Thyroid gland (tissue), 4 donors: ENCODE measurements around the gene TLR3.

ENCODE experiments used
- POLR2A ChIP-seq, 2 donors: fragments of 450-650 bp; IDR thresholded peaks; one replicate each; pipeline ENCODE4 v1.6.1; 2017; ENCODE audit warnings: antibody characterized with exemption in 2 of 2, mild to moderate bottlenecking in 2 of 2, moderate library complexity in 1 of 2
- TF ChIP-seq, protein P1 (sequence below), 6 experiments: fragments of 200-600 bp in 3 of 6; fragments of 450-650 bp in 3 of 6; sonication (generic) in 3 of 6; IDR thresholded peaks; one replicate each; pipeline ENCODE4 v1.5.1; 2016 to 2019; ENCODE audit warnings: antibody characterized with exemption in 6 of 6, mild to moderate bottlenecking in 2 of 6, inconsistent platforms in 1 of 6, moderate library complexity in 1 of 6

DNA sequence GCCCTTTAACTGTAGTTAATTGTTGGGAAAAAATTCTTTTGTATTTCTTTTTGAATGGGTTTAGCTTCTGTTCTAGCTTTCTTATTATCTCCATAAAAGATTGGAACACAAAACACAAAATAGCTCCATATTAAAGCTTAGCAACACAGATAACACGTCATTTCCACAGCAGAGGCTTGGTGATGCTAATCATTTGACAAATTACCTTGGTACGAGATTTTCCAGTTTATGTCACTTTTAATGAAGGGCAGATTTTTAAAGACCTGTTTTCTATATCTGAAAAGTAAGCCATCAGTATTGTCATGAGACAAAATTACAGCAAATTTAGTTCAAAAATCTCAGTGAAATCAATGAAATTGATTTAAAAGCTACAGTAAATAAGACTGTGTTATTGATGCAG lies 63.0 kb downstream of the TLR3 start:
- TF ChIP-seq, protein P1, sequence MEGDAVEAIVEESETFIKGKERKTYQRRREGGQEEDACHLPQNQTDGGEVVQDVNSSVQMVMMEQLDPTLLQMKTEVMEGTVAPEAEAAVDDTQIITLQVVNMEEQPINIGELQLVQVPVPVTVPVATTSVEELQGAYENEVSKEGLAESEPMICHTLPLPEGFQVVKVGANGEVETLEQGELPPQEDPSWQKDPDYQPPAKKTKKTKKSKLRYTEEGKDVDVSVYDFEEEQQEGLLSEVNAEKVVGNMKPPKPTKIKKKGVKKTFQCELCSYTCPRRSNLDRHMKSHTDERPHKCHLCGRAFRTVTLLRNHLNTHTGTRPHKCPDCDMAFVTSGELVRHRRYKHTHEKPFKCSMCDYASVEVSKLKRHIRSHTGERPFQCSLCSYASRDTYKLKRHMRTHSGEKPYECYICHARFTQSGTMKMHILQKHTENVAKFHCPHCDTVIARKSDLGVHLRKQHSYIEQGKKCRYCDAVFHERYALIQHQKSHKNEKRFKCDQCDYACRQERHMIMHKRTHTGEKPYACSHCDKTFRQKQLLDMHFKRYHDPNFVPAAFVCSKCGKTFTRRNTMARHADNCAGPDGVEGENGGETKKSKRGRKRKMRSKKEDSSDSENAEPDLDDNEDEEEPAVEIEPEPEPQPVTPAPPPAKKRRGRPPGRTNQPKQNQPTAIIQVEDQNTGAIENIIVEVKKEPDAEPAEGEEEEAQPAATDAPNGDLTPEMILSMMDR (IDR thresholded peaks at IDR 0.05): no peak
- TF ChIP-seq POLR2A (IDR thresholded peaks at IDR 0.05): no peak
